ENCODE measurements around the gene CCR7.

Gene CCR7

GRCh38 chr17:40526668-40527067 lies 38.6 kb downstream of the CCR7 start:
- Histone ChIP-seq H3K4me1 (ENCODE audit: control insufficient read depth, low read depth, low read length) (peaks cover 3% of the 10 kb centered on the region), H3K79me1 (ENCODE audit: low read length) (no peaks in the 10 kb centered on the region), H2AK5ac (ENCODE audit: low read length) (peak overlapping the region; percentile 4), H2BK15ac (replicated peaks; ENCODE audit: low read depth) (no peak overlapping the region), H2BK120ac (ENCODE audit: low read depth, low read length) (no peak overlapping the region), H4K5ac (ENCODE audit: low read length) (no peak overlapping the region), H3K36me3 (ENCODE audit: control insufficient read depth, insufficient read depth, low read length) (no peaks in the 10 kb centered on the region), H2BK5ac (ENCODE audit: low read length) (peak overlapping the region; percentile 40), H3K18ac (ENCODE audit: low read length) (no peak overlapping the region), H3K4ac (ENCODE audit: low read depth, low read length) (no peak overlapping the region), H3K23ac (ENCODE audit: low read length) (no peak overlapping the region), H3K79me2 (ENCODE audit: control insufficient read depth, insufficient read depth, low read length) (no peaks in the 10 kb centered on the region), H4K8ac (ENCODE audit: low read depth, low read length) (no peak overlapping the region), H3K4me3 (ENCODE audit: low read length) (no peak overlapping the region), H3K4me2 (ENCODE audit: low read length) (no peak overlapping the region), H3K9ac (ENCODE audit: low read length) (no peak overlapping the region), H3K27ac (ENCODE audit: low read depth, low read length) (no peak overlapping the region), H3K56ac (ENCODE audit: low read length) (peak overlapping the region; percentile 43), H3K27me3 (ENCODE audit: insufficient read depth, low read length, poor library complexity) (no peaks in the 10 kb centered on the region)
- DNase-seq: no peak
- no CpG with 5 or more reads among the region's 5 CpGs for WGBS (ENCODE audit: extremely low coverage, insufficient coverage, low lambda C conversion rate)

GRCh38 chr17:40525294-40525693 lies 40.0 kb downstream of the CCR7 start:
- Histone ChIP-seq H3K27ac (ENCODE audit: low read depth, low read length) (no peak overlapping the region), H3K4me1 (ENCODE audit: control insufficient read depth, low read depth, low read length) (peaks cover 3% of the 10 kb centered on the region), H3K23ac (ENCODE audit: low read length) (no peak overlapping the region), H3K18ac (ENCODE audit: low read length) (no peak overlapping the region), H3K79me1 (ENCODE audit: low read length) (no peaks in the 10 kb centered on the region), H3K4me2 (ENCODE audit: low read length) (no peak overlapping the region), H3K27me3 (ENCODE audit: insufficient read depth, low read length, poor library complexity) (no peaks in the 10 kb centered on the region), H3K4me3 (ENCODE audit: low read length) (no peak overlapping the region), H2BK15ac (replicated peaks; ENCODE audit: low read depth) (no peak overlapping the region), H3K4ac (ENCODE audit: low read depth, low read length) (no peak overlapping the region), H3K79me2 (ENCODE audit: control insufficient read depth, insufficient read depth, low read length) (no peaks in the 10 kb centered on the region), H3K56ac (ENCODE audit: low read length) (no peak overlapping the region), H2AK5ac (ENCODE audit: low read length) (no peak overlapping the region), H3K36me3 (ENCODE audit: control insufficient read depth, insufficient read depth, low read length) (no peaks in the 10 kb centered on the region), H4K5ac (ENCODE audit: low read length) (no peak overlapping the region), H3K9ac (ENCODE audit: low read length) (no peak overlapping the region), H4K8ac (ENCODE audit: low read depth, low read length) (no peak overlapping the region), H2BK120ac (ENCODE audit: low read depth, low read length) (no peak overlapping the region), H2BK5ac (ENCODE audit: low read length) (no peak overlapping the region)
- DNase-seq: no peak
- WGBS (ENCODE audit: extremely low coverage, insufficient coverage, low lambda C conversion rate): no CpG with 5 or more reads among the region's 1 CpG

GRCh38 chr17:40524243-40524965 lies 40.9 kb downstream of the CCR7 start:
- WGBS (ENCODE audit: extremely low coverage, insufficient coverage, low lambda C conversion rate): no CpG with 5 or more reads among the region's 3 CpGs
- H3K9ac ChIP-seq (ENCODE audit: low read length): no peak overlapping the region
- no peak overlapping the region for H3K4me2 ChIP-seq (ENCODE audit: low read length)
- H3K79me2 ChIP-seq (ENCODE audit: control insufficient read depth, insufficient read depth, low read length): no peaks in the 10 kb centered on the region
- no peak overlapping the region for H4K8ac ChIP-seq (ENCODE audit: low read depth, low read length)
- no peak for DNase-seq
- no peak overlapping the region for H3K4ac ChIP-seq (ENCODE audit: low read depth, low read length)
- no peak overlapping the region for H3K56ac ChIP-seq (ENCODE audit: low read length)
- no peak overlapping the region for H2BK120ac ChIP-seq (ENCODE audit: low read depth, low read length)
- H3K23ac ChIP-seq (ENCODE audit: low read length): no peak overlapping the region
- no peak overlapping the region for H2BK15ac ChIP-seq (replicated peaks; ENCODE audit: low read depth)
- H3K27me3 ChIP-seq (ENCODE audit: insufficient read depth, low read length, poor library complexity): no peaks in the 10 kb centered on the region
- H3K27ac ChIP-seq (ENCODE audit: low read depth, low read length): no peak overlapping the region
- no peak overlapping the region for H2BK5ac ChIP-seq (ENCODE audit: low read length)
- no peak overlapping the region for H3K4me3 ChIP-seq (ENCODE audit: low read length)
- H3K79me1 ChIP-seq (ENCODE audit: low read length): no peaks in the 10 kb centered on the region
- H3K18ac ChIP-seq (ENCODE audit: low read length): no peak overlapping the region
- H3K4me1 ChIP-seq (ENCODE audit: control insufficient read depth, low read depth, low read length): peaks cover 3% of the 10 kb centered on the region
- H2AK5ac ChIP-seq (ENCODE audit: low read length): no peak overlapping the region
- no peaks in the 10 kb centered on the region for H3K36me3 ChIP-seq (ENCODE audit: control insufficient read depth, insufficient read depth, low read length)
- H4K5ac ChIP-seq (ENCODE audit: low read length): no peak overlapping the region

GRCh38 chr17:40522961-40523310 lies 42.3 kb downstream of the CCR7 start:
- no peak overlapping the region for H2BK15ac ChIP-seq (replicated peaks; ENCODE audit: low read depth)
- H3K4me1 ChIP-seq (ENCODE audit: control insufficient read depth, low read depth, low read length): peaks cover 9% of the 10 kb centered on the region
- no peak overlapping the region for H3K4ac ChIP-seq (ENCODE audit: low read depth, low read length)
- H3K36me3 ChIP-seq (ENCODE audit: control insufficient read depth, insufficient read depth, low read length): no peaks in the 10 kb centered on the region
- H3K27me3 ChIP-seq (ENCODE audit: insufficient read depth, low read length, poor library complexity): no peaks in the 10 kb centered on the region
- no peak overlapping the region for H3K4me3 ChIP-seq (ENCODE audit: low read length)
- no peak overlapping the region for H3K18ac ChIP-seq (ENCODE audit: low read length)
- no peaks in the 10 kb centered on the region for H3K79me2 ChIP-seq (ENCODE audit: control insufficient read depth, insufficient read depth, low read length)
- H3K27ac ChIP-seq (ENCODE audit: low read depth, low read length): no peak overlapping the region
- DNase-seq: no peak
- no peak overlapping the region for H4K5ac ChIP-seq (ENCODE audit: low read length)
- no CpG with 5 or more reads among the region's 5 CpGs for WGBS (ENCODE audit: extremely low coverage, insufficient coverage, low lambda C conversion rate)
- H2AK5ac ChIP-seq (ENCODE audit: low read length): no peak overlapping the region
- no peak overlapping the region for H2BK5ac ChIP-seq (ENCODE audit: low read length)
- no peaks in the 10 kb centered on the region for H3K79me1 ChIP-seq (ENCODE audit: low read length)
- H4K8ac ChIP-seq (ENCODE audit: low read depth, low read length): no peak overlapping the region
- no peak overlapping the region for H3K4me2 ChIP-seq (ENCODE audit: low read length)
- no peak overlapping the region for H3K9ac ChIP-seq (ENCODE audit: low read length)
- no peak overlapping the region for H3K56ac ChIP-seq (ENCODE audit: low read length)
- H3K23ac ChIP-seq (ENCODE audit: low read length): no peak overlapping the region
- H2BK120ac ChIP-seq (ENCODE audit: low read depth, low read length): no peak overlapping the region

GRCh38 chr17:40522250-40522960 lies 42.9 kb downstream of the CCR7 start:
- H3K79me2 ChIP-seq (ENCODE audit: control insufficient read depth, insufficient read depth, low read length): no peaks in the 10 kb centered on the region
- H4K5ac ChIP-seq (ENCODE audit: low read length): no peak overlapping the region
- H3K79me1 ChIP-seq (ENCODE audit: low read length): no peaks in the 10 kb centered on the region
- no peak overlapping the region for H2AK5ac ChIP-seq (ENCODE audit: low read length)
- WGBS (ENCODE audit: extremely low coverage, insufficient coverage, low lambda C conversion rate): no CpG with 5 or more reads among the region's 7 CpGs
- H3K36me3 ChIP-seq (ENCODE audit: control insufficient read depth, insufficient read depth, low read length): no peaks in the 10 kb centered on the region
- H3K56ac ChIP-seq (ENCODE audit: low read length): no peak overlapping the region
- no peaks in the 10 kb centered on the region for H3K27me3 ChIP-seq (ENCODE audit: insufficient read depth, low read length, poor library complexity)
- H4K8ac ChIP-seq (ENCODE audit: low read depth, low read length): no peak overlapping the region
- H3K4ac ChIP-seq (ENCODE audit: low read depth, low read length): no peak overlapping the region
- H3K9ac ChIP-seq (ENCODE audit: low read length): no peak overlapping the region
- H3K4me1 ChIP-seq (ENCODE audit: control insufficient read depth, low read depth, low read length): peaks cover 9% of the 10 kb centered on the region
- H3K4me2 ChIP-seq (ENCODE audit: low read length): no peak overlapping the region
- no peak overlapping the region for H3K18ac ChIP-seq (ENCODE audit: low read length)
- no peak for DNase-seq
- no peak overlapping the region for H3K4me3 ChIP-seq (ENCODE audit: low read length)
- H2BK120ac ChIP-seq (ENCODE audit: low read depth, low read length): no peak overlapping the region
- no peak overlapping the region for H3K27ac ChIP-seq (ENCODE audit: low read depth, low read length)
- H2BK15ac ChIP-seq (replicated peaks; ENCODE audit: low read depth): no peak overlapping the region
- H2BK5ac ChIP-seq (ENCODE audit: low read length): no peak overlapping the region
- H3K23ac ChIP-seq (ENCODE audit: low read length): no peak overlapping the region
